Amniotic stem cell (primary cell): Measurements from ENCODE around the gene COL5A3.
A peak's percentile ranks its signal among the peaks of the same experiment; 100 is the strongest.
"Not testable (repeated sequence)": the region's sequence is repeated elsewhere in the genome, so short reads cannot be mapped to it uniquely, and the experiment has no call there.

Experiments
- DNase-seq: peaks from one replicate; lab custom pipeline; 2025; lab: John Stamatoyannopoulos, UW

The COL5A3 gene

DNA sequence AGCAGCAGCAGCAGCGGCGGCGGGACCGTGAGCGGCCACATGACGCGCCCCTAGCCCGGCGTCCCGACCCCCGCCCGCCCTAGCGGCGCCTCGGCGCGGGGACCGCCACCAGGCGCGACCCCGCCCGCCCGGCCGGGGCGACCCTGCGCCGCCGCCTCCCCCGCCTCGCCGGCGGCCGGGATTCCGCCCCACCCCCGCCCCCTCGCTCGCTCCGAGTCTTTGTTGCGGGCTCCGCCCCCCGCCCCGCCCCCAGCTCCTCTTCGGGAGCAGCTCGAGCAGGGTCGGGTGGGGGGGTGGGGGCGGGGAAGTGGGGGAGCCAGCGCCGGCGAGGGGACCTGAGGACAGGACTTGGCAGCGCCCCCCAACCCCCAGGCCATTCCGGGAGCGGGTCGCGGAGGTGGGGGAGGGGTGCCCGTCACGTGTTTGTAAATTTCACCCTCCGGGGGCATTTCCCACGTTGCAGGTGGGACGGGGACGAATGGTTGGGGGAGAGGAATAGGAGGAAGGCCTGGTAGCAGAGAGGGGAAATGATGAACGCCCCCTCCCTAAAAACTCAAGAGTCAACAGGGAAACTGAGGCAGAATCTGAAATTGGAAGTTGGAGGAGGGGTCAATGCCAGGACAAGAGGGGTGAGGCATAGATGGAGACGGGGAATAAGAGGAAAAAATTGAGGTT is 73.8 kb downstream of the COL5A3 start, which contains the start of gene OLFM2:
OLFM2 (minus strand) TSS at position 190 of the 675 bp plus-strand sequence; CDS start at position 41, 149 bp downstream.
- DNase-seq, result no peak

DNA sequence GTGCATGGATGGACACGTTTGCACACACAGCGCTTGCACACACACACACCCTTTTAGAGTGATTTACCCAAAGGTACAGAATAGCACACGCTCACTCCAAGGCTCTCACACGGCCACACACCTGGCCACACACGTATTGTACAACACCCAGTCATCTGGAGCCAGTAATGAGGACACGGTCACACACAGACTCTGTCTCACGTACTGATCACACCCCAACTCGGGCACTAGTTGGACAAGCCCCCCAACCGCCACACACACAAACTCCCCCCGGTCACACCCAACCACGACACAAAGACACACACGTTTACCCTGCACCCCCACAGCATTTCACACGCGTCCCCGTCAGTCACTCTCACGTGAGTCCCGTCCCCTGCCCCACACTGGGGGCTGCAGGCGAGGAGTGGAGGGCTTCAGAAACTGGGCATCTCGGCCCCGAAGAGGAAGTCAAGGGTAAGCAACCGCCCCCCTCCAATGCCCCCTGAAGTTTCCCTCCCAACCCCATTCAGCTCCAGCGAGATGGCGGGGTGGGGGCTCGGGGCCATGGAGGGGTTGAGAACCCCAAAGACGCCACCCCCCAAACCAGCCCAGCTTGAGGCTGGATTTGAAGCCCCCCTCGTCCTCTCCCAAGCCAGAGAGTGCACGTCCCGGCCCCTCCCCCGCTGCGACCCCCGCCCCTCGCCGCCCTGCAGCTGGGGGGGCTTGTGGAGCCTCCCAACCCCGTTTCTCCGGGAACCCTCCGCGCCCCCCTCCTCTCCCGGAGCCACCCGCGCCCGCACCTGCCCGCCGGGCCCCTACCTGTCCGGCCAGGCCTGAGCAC is 74.6 kb downstream of the COL5A3 start:
- DNase-seq, result no peak

DNA sequence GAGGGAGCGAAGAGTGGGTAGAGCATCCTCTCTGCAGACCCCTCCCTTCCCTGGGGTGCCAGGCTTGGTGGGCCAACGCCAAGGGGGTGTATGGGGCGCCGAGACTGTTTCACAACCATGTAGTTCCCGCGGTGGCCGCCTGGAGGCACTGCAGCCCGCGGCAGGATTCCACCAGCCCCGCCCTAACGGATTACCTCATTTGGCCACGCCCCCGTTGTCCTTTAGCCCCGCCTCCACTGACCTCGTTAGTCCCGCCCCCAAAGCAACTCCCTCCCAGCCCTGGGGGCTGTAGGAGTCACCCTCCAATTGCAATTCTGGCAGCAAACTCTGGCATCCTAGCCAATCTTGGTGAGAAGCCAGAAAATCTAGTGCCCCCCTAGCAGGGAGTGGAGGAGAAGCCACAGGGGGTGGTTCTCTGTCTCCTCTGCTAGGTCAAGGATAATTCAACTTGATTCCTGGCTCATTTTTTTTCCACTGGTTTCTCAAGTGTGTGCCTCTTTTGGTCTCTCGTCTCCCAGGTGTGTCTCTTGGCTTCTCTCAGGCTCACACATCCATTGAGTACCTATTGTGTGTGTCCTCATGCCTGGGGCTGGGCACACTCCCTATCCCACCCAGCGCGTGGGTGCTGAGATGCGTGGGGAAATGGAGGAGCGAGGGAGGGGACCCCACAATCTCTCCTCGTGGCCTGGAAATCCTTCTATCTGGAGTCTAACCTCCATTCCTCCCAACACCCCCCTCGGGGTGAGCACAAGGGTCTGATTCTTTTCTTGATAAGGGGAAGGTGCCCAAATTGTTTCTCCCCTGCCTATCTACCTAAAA is 76.0 kb downstream of the COL5A3 start:
- peak; percentile 73 for DNase-seq

DNA sequence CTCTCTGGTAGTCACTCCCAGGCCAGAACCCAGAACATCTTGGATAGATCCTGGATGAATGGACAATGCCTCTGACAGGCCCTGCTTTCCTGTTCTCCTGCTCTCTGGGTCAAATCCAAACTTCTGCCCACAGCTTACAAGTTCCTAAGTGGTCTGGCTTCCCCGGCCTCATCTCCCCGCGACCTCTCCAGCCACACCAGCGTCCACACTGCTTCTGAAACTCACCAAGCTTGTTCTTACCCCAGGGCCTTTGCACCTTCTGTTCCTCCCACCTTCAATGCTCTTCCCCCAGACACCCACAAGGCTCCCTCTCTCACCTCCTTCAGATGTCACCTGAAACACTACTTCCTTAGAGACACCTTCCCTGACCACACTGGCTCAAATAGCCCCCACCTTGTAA is 77.5 kb downstream of the COL5A3 start:
- DNase-seq, result no peak

DNA sequence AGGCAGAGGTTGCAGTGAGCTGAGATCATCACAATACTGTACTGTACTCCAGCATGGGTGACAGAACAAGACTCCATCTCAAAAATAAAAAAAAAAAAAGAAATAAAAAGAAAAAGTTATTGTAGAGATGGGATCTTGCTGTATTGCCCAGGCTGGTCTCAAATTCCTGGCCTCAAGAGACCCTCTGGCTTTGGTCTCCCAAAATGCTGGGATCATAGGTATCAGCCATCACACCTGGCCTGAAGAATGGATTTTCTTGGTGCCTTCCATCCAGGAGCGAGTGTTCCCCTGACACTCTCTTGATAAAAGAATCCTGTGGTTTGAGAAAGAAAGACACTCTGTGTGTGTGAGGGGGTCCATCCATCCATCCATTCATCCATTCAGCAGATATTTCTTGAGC is 78.7 kb downstream of the COL5A3 start:
- DNase-seq, result no peak

DNA sequence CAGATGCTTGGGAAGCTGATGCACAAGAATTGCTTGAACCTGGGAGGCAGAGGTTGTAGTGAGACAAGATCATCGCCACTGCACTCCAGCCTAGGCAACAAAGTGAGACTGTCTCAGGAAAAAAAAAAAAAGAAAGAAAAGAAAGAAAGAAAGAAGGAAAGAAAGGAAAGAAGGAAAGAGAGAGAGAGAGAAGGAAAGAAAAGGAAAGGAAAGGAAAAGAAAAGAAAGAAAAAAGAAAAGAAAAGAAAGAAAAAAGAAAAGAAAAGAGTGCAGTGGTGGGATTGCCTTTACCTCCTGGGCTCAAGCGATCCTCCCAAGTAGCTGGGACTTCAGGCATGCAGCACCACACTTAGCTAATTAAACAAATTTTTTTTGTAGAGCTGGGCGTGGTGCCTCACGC is 86.9 kb downstream of the COL5A3 start:
- DNase-seq, result no peak

DNA sequence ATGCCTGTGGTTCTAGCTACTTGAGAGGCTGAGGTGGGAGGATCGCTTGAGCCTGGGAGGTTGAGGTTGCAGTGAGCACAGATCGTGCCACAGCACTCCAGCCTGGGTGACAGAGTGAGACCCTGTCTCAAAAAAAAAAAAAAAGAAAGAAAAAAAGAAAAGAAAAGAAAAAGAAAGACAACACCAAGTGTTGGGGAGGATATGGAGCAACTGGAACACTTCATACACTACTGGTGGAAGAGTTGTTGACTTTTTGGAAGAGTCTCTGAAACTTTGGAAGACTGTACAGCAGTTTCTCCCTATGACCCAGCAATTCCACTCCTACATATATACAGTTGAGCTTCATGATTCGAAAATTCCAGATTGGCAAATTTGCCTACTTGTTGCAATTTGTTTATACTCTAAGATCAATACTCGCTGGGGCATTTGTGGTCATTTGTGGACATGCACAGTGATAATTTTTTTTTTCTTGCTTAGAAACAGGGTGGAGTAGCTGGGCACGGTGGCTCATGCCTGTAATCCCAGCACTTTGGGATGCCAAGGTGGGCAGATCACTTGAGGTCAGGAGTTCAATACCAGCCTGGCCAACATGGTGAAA is 87.4 kb downstream of the COL5A3 start:
- DNase-seq, result not testable (repeated sequence)

DNA sequence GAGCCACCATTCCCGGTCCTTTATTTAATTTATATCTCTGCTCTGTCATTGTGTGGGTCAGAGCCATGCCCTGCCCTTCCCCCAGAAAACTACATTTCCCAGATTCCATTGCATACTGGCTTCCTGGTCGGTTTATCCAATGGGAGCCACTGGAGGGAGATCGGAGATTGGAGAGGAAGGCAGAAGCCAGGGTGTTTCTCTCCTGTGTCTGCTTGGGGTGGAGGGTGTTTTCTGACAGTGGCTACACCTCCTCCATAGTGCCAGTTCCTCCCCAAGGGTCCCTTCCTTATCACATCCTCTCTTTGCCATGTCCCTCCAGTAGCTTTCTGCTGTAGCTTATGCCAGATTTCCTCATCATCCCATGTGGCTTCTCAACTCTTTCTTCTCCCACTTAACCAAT is 93.0 kb downstream of the COL5A3 start:
- no peak for DNase-seq

DNA sequence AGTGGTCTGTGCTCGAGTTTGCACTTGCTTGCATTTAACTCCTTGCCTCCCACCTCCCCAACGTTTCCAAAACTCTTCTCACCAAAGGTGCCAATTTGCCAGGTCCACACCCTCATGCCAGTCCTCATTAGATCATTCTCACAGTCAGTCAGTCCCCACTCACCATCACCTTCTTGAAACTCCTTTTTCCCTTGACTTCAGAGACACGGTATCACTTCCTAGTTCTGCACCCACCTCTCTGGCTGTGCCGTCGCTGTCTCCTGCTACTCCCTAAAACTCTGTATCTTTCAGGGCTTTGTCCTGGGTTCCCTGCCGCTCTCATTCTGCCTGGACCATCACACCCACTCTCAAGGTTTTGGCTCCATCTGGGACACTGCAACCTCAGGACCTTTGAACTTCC is 93.6 kb downstream of the COL5A3 start:
- DNase-seq, result no peak

DNA sequence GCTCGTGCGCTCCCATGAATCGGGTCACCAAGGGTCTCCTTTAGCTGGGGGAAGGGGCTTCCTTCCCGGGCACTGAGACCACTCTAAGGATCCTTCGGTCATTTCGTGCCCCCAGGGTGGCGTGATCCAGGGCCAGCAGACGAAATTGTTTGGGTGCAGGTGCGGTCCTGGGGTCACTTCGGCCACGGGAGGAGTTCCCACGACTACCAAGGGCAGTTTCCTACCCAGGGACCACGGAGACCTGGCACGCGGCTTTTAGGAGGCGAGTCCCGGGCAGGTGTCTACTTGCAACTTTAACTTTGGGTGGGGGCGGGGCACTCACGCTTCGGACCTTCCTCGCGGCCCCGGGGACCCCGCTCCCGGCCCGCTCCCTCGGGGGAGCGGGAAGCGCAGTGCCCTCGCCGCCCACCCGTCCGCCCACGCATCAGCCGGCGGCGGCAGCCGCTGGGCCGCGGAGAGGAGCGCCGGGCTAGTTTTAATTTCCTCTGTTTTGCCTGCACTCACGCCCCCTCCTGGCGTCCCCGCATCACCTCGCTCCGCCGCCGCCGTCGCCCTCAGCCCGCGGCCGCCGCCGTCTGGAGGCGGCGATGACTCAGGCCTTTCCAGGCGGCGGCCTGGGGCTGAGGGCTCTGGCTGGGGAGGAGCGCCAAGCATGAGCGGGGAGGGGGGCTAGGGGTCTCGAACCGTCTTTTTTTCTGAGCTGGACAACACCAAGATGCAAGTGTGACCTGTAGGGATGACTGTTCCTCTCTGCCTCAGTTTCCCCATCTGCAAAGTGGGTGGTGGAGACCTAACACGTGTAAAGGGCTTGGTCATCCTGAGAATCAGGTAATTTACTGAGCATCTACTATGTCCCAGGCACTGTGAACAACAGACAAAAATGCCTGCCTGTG is 95.7 kb downstream of the COL5A3 start:
- peak; percentile 70 for DNase-seq

DNA sequence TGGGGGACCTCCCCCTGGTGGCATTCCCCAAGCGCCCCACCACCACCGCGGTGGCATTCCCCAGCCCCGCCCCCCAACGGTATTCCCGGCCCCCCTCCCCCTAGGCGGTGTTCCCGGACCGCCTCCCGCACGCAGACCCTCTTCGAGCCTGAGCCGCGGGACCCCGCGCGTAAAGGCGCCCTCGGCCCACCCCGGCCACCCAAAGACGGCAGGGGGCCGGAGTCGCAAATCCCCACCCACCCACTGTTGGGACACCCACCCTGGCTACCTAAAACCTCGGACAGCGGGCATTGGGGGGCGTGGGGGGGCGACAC is 96.3 kb downstream of the COL5A3 start:
- DNase-seq, result no peak

DNA sequence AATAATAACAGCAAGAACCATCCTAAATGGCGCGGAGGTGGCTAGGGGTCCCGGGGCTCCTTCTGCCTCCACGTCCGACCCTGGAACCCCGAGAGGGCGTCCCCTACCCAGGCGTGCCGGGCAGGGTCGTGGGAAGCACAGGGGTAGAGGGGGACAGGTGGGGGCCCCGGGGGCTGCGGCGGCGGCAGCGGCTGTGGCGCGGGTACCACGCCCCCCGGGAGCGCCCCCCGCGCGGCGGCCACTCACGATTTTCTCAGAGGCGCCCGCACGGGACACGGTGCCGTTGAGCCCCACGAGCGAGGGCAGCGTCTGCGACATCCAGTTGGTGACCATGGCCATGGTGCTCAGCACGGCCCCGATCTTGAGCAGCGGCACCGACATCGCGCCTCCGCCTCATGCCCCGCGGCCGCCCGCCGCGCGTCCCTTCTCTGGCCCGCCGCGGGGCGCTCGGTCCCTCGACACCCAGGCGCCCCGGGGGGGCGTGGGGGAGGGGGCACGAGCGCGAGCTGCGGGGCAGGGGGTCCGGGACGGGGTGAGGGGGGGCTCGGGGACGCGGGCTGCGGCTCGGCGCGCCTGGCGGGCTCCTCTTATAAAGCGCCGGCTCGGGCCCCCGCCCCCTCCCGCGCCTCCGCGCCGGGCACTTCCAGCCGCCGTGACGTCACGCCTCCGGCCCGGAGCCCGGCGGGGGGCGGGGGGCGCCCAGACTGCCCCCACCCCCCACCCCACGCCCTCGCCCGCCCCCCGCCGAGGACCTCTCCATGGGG is 96.9 kb downstream of the COL5A3 start:
- no peak for DNase-seq

DNA sequence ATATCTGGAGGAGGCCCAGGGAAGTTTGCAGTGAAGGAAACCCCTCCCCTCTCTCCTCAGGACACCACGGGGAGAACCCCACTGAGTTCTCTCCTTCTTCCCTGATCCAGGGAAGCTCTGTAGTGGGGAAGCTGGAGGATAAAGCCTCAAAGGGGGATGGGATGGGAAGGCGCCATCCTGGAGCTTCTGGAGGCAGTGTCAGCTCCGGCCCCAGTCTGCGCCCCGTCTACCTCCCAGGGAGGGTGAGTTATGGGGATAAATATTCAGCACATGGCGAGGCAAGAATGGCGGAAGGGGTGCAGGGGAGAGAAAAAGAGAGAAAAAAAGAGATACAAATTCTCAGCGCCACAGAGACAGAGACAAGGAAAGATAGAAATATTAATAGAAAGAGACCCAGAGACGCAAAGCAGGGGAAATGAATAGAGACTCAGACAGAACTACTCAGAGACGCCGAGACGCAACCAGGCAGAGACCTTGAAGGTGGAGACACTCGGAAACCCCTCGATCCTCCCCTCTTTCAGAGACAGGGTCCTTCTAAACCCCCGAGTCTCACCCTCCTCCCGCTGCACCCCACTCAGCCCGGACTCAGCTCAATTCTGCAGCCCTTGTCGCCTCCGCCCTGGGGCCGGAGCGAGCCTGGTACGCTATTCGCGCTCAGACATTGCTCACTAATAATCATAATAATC is 97.6 kb downstream of the COL5A3 start:
- DNase-seq, result no peak

DNA sequence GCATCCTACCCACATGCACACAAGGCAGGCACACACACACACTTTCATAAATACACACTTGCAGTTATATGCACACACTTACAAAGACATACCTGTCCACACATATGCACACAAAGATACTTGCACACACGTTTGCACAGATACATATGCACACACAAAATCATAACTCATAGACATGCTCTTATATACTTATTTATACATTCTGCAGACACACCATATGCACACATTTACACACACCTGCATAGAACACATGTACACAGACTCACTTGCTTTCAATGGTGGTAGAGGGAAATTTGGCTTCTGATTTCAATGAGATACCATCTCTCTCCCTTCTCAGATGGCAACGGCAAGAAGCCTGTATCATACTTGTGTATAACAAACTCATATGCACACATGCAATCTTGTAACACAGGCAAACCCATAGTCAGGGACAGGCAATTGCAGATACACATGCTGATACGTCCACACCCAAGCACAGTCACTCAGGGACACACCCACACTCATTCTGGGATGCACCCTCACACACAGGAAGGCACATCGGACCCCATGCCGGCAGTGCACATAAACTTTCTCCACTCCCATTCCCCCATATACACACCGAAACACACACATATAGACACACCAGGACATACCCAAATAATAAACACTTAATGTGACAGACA is 98.6 kb downstream of the COL5A3 start:
- DNase-seq, result no peak

DNA sequence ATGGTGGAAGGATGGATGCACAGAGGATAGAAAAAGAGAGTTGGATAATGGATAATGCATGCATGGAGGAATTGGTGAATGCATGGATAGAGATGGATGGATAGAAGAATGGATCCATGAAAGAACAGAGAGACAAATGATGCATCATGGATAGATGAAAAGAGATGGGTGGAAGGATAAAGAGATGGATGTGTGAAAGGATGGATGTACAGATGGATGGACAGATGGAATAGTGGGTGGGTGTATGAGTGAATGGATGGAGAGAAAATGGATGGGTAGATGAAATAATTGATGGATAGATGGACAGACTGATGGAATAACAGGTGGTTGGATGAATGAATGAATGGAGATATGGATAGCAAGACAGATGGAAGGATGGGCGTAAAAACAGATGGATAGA is 99.7 kb downstream of the COL5A3 start:
- no peak for DNase-seq
